H7 (cell line): ENCODE results near the gene ATXN3L. TPM values are rescaled to one million over a fixed set of nuclear protein-coding genes. Genes with fewer than 3 reads are reported as not detected.

Experiments
- DNase-seq: peaks from one replicate; pipeline ENCODE4 v3.0.0; 2012
- H3K27me3 ChIP-seq: 2 replicates; pipeline ENCODE4 v1.6.0; 2011; ENCODE audit warnings: mild to moderate bottlenecking, low read length; ENCODE audit not compliant: control insufficient read depth, insufficient read depth
- H3K36me3 ChIP-seq: replicated peaks from 2 replicates; pipeline ENCODE4 v1.5.1; 2011; ENCODE audit warnings: low read length; ENCODE audit not compliant: control insufficient read depth, insufficient read depth
- H3K4me3 ChIP-seq: 2 replicates; pipeline ENCODE4 v1.5.1; 2011; ENCODE audit warnings: low read depth, mild to moderate bottlenecking, control low read depth, low read length, moderate library complexity; ENCODE audit not compliant: insufficient read depth
- total RNA-seq: library from RNA; depleted of rRNA; stranded (reverse); fragments of >200 nt; shearing (Covaris generic); gene quantifications from 2 replicates; pipeline ENCODE4 v1.2.3, GENCODE V29; 2014

Gene ATXN3L
- total RNA-seq, 1 experiment from 2014 or later, result not detected

DNA sequence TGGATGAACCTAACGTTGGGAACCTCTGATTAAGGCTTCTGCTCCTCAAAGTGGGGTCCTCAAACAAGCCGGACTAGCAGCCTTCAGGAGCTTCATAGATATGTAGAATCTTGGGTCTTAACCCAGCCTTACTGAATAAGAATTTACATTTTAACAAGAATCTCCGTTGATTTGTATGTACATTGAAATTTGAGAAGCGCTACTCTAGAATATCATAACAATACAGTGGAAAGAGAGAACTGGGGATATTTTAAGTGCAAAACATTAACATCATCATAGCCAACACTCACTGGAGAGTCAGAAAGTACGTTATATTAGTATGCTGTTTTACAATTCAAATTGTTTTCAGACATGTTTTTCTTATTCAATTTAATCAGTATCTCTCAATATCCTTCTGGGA is 31.2 kb downstream of the ATXN3L start:
- no peaks in the 10 kb centered on the region for H3K27me3 ChIP-seq
- H3K36me3 ChIP-seq, result no peaks in the 10 kb centered on the region
- H3K4me3 ChIP-seq, result no peak overlapping the region
- no peak for DNase-seq

DNA sequence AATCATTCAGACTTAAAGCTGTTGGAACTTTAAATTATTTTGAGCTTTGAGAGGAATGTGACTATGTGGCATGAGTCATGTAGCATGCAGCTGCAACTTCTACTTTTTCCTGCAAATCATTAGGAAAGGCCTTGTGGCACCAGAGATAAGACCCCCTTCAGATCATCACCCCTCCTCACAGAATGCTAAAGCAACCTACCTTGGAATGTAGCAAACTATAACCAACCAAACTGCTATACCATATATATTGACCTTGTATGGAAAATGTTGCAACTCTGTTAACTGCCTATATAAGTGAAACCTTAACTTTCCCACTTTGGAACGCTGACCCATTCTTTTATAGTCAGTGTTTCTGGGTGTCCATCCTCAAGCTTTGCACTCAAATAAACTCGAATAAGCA is 32.0 kb downstream of the ATXN3L start:
- Histone ChIP-seq H3K4me3 (no peak overlapping the region), H3K36me3 (no peaks in the 10 kb centered on the region), H3K27me3 (no peaks in the 10 kb centered on the region)
- DNase-seq, result no peak

DNA sequence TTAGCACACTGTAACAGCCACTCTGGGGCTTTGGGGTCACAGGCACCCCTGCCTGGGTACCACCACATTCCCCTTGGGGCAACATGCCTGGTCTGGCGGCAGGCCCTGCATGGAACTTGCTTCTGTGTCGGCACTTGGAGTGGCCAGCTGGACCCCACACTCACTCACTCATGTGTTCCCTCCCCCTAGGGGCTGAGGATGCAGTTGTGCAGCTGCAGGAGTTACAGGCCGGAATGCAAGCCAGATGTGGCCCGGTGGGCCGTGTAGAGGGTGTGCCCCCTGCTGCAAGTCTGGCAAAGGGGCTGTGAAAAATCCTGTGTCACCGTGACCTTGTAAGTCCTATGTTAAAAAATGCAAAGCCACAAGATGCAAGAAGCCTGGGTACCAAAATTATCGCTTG is 34.2 kb downstream of the ATXN3L start:
- no peak overlapping the region for H3K4me3 ChIP-seq
- no peaks in the 10 kb centered on the region for H3K27me3 ChIP-seq
- DNase-seq, result no peak
- H3K36me3 ChIP-seq, result no peaks in the 10 kb centered on the region

DNA sequence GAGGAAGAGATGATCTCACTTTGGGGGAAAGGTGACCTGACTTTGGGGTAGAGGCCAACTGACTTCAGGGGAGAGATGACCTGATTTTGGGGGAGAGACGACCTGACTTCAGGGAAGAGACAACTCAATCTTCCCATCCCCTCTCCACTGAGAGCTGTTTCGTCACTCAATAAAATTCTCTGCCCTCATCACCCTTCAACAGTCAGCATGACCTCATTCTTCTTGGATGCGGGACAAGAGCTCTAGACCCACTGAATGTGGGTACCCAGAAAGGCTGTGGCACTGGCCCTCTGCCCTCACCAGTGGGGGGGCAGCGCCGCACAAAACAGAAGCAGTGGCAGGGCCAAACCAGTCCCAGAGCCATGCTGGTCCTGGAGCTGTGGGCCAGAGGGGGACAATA is 34.6 kb downstream of the ATXN3L start:
- H3K4me3 ChIP-seq, result no peak overlapping the region
- no peaks in the 10 kb centered on the region for H3K36me3 ChIP-seq
- H3K27me3 ChIP-seq, result no peaks in the 10 kb centered on the region
- DNase-seq, result no peak

DNA sequence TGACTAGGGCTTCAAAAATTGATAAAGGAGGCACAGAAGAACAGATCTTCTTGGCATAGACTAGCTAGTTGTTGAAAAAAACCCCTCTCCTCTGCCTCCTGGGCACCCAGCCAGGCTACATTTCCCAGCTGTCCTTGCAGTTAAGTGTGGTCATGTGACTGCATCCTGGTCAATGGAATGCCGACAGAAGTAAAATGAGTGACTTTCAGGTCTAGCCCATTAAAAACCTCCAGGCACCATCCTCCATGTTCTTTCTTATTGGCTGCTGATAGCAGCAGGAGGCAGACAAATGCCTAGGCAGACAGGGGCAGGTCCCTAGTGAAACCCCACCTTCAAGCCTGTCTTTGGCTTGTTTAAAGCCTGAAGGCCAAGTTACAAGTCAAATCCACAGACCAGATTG is 35.3 kb downstream of the ATXN3L start:
- Histone ChIP-seq H3K4me3 (no peak overlapping the region), H3K36me3 (no peaks in the 10 kb centered on the region), H3K27me3 (no peaks in the 10 kb centered on the region)
- no peak for DNase-seq

DNA sequence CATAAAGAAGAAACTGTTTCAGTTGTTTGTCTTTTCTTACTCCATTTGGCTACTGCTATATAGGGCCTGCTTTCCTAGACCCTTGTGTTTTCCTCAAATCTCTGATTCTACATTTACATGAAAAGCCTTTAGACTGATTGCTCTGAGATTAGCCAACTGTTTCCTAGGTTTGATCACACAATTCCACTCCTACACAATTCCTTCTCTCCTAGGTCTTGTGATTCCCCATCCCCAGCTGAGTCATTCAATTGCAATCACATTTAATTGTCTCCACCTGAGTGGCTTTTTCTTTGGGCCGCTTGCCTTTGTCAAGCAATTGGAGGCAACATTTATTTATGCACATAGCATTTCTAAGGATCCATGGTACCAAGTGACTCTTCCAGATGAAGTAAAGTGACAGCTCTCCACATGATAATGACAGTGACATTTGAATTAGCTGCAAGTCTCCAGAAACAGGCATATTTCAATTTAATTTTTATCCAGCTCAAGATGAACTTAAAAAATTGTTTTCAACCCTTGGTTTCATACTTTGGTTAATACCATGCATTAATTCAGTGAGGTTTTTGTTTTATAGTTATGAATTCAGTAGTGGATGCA is 35.8 kb downstream of the ATXN3L start:
- Histone ChIP-seq H3K4me3 (no peak overlapping the region), H3K36me3 (no peaks in the 10 kb centered on the region), H3K27me3 (no peaks in the 10 kb centered on the region)
- DNase-seq, result peak; percentile 51

DNA sequence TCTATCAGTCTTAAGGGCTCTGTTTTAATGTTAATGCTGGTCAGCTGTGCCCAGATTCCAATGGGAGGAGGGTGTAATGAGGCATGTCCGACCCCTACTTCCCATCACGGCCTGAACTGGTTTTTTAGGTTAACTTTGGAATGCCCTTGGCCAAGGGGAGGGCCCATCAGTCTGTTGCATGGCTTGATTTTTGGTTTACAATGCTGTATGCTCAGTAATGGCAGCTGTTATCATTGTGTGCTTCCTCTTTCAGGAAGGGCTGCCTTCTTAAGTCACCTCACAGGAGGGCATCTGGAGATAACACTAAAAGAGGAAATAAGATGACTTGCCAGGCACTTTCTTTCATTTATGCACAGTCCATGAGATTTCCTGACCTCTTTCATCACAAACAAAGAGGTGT is 36.3 kb downstream of the ATXN3L start:
- Histone ChIP-seq H3K27me3 (no peaks in the 10 kb centered on the region), H3K4me3 (no peak overlapping the region), H3K36me3 (no peaks in the 10 kb centered on the region)
- DNase-seq, result no peak

DNA sequence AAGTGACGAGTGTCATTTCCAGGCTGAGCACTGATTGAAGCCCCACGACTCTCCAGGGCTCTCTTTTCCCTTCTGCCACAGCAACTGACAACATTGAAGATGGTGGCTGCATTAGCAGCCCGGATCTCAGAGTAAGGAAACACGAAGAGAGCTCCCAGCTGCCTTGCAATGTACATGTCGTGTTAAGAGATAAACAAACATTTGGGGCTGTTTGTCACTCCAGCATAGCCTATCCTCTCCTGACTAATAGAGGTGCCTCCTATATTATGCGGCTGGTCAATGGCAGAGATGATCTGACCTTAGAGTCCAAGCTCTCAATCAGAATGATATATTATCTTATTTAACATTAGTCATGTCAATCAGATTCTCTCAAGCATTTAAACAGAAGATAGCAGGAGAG is 38.6 kb downstream of the ATXN3L start:
- no peak for DNase-seq
- Histone ChIP-seq H3K27me3 (no peaks in the 10 kb centered on the region), H3K4me3 (no peak overlapping the region), H3K36me3 (no peaks in the 10 kb centered on the region)

DNA sequence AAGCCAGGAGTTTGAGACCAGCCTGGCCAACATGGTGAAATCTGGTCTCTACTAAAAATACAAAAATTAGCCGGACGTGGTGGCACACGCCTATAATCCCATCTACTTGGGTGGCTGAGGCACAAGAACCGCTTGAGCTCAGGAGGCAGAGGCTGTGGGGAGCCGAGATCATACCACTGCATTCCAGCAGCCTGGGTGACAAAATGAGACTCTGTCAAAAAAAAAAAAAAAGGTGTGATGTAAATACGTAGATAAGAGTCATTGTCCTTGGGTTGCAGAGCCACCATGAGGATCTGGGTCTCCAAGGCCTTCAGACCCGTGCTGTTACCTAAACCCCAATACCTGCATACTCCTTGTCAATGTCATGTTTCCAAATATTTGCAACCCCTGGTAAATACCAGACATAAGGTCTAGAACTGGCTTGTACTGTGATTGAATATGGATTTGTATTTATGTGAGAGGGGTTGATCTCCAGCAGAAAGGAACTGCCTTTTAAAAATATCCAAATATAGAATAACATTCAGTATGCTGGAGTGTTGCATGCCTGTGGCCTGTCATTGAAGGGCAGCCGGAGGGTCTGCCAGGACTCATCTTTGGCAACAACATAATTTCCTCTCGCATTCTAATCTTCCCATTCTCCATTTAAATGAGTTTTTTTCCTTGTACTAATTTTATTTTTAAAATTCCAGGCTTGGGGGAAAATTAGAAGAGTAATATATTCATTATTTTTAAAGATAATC is 40.4 kb downstream of the ATXN3L start:
- Histone ChIP-seq H3K36me3 (no peaks in the 10 kb centered on the region), H3K27me3 (no peaks in the 10 kb centered on the region), H3K4me3 (no peak overlapping the region)
- DNase-seq, result no peak

DNA sequence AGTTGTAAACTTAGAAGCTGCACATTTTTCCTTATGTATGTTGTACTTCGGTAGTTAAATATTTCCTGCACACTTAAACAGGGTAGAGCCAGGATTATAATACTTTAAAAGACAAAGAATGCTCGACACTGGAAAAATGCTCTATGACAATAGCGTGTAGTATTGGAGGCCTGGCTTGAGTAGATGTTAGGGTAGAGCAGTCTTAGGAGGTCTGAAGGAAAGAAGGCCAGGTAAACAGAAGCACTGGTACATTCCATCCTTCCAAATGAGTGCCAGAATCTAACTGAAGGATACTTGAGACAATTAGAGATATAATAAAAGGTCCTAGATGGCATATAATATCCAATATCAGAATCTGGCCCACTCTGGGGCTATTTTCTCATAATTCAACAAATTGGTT is 42.3 kb downstream of the ATXN3L start:
- no peak for DNase-seq
- Histone ChIP-seq H3K36me3 (no peaks in the 10 kb centered on the region), H3K4me3 (no peak overlapping the region), H3K27me3 (no peaks in the 10 kb centered on the region)

DNA sequence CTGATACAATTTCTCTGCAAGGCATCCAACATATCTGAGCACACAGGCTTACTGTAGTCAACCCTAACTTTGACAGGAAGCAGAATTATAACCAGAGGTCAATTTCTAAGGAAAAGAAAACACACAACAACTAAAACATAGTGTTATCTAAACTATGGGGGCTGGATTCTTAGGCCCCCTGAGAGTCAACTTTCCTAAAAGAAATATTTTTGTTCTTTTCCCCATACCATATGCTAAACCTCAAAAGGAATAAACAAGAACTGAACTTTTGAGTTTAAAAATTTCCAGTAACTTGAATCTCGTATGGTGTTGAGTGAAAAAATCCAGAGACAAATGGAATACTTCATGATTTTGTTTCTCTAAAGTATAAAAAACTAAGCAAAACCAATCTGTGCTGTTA is 42.9 kb downstream of the ATXN3L start:
- DNase-seq, result no peak
- H3K36me3 ChIP-seq, result no peaks in the 10 kb centered on the region
- no peaks in the 10 kb centered on the region for H3K27me3 ChIP-seq

DNA sequence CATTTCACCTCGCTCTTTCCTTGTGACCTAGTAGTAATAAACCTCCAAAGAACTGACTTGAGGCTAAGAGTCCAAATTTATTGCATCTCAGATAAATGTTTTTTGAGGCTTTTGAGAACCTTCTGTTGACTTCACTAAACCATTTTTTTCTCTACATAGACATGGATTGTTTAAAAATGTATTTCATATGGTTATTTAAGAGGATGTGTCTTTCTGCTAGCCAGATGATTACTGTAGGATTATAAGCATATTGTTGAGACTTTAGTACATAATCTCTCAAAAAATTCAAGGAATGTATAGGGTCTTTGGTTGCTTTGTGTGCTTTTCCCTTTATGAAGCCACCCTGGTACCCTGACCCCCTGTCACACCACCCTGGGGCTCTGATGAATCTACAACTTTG is 44.8 kb downstream of the ATXN3L start:
- DNase-seq, result no peak
- Histone ChIP-seq H3K4me3 (no peak overlapping the region), H3K27me3 (no peaks in the 10 kb centered on the region), H3K36me3 (no peaks in the 10 kb centered on the region)

More for the DNA sequence above, 42.9 kb downstream of the ATXN3L start:
- H3K4me3 ChIP-seq, result no peak overlapping the region

DNA sequence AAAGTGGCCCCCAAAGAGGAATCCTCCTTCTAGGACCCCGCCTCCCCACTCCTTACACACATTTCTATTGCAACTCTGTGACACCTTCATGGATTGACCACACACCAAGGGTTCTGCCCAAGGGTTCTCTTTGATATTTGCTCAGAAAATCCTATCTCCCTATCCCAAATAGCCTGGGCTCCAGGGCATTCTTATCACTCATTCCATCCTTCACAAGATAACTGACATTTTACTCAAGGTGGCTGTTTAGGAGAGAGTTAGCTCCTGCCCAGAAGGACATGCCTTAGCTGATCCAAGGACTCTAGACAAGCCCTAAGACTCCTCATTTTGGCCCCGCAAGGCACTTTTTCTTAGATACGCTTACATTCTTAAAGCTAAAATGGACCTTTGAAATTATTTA is 47.4 kb downstream of the ATXN3L start:
- Histone ChIP-seq H3K27me3 (no peaks in the 10 kb centered on the region), H3K36me3 (no peaks in the 10 kb centered on the region), H3K4me3 (no peak overlapping the region)
- DNase-seq, result no peak

DNA sequence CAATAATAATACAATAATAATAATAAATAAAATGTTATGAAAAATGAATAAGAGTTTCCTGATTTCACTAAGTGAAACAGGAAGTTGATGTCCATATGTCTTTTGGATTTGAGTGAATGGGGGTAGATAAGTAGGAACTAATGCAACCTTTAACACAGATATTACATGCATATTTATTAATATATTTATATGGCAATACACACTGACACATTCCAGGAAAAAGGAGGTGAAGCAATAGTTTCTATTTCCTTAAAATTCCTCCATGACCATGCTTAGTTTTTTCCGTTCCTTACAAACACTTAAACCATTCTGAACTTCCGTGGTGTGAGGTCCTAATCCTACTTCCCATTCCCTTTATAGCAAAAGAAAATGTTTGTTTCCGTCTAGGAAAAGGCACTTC is 48.3 kb downstream of the ATXN3L start:
- no peak for DNase-seq
- Histone ChIP-seq H3K36me3 (no peaks in the 10 kb centered on the region), H3K4me3 (no peak overlapping the region), H3K27me3 (no peaks in the 10 kb centered on the region)

DNA sequence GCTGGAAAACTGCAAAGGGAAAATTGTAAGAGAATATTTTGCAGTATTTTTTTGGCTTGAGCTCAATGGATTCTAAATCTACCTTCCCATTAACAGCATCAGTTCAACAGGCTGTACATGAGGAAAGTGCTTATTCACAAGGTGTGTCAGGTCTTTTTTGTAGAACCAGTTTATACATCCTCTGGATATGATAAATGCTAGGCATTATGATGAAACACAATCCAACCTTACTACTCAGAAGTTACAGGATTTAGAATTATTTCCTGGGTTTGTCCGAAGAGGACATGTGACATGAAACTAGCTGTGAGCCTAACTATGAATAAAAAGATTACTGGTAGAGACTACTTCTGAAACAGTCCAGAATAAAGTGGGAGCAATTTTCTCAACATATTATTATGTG is 49.5 kb downstream of the ATXN3L start:
- Histone ChIP-seq H3K4me3 (no peak overlapping the region), H3K27me3 (no peaks in the 10 kb centered on the region), H3K36me3 (no peaks in the 10 kb centered on the region)
- DNase-seq, result no peak

DNA sequence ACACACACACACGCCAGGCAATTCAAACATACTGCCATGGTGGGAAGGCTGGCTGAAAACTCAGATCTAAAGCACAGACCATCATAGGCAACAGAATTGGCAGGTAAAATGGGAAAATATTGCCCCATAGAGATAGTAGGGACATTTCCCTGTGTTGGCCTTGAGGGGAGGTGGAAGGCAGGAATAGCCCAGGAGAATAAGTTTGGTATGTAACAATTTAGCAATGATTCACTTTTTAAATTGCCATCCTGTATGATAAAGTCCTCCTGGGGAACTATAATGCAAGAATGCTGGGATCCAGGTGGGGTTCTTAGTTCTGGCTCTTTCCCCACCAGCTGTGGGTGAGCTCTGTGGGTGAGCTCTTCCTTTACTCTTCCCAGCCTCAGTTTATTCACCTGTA is 51.0 kb downstream of the ATXN3L start:
- H3K27me3 ChIP-seq, result no peaks in the 10 kb centered on the region
- no peak for DNase-seq
- no peak overlapping the region for H3K4me3 ChIP-seq
- no peaks in the 10 kb centered on the region for H3K36me3 ChIP-seq
